ENCODE measurements around the gene ATG101.

Gene ATG101

DNA sequence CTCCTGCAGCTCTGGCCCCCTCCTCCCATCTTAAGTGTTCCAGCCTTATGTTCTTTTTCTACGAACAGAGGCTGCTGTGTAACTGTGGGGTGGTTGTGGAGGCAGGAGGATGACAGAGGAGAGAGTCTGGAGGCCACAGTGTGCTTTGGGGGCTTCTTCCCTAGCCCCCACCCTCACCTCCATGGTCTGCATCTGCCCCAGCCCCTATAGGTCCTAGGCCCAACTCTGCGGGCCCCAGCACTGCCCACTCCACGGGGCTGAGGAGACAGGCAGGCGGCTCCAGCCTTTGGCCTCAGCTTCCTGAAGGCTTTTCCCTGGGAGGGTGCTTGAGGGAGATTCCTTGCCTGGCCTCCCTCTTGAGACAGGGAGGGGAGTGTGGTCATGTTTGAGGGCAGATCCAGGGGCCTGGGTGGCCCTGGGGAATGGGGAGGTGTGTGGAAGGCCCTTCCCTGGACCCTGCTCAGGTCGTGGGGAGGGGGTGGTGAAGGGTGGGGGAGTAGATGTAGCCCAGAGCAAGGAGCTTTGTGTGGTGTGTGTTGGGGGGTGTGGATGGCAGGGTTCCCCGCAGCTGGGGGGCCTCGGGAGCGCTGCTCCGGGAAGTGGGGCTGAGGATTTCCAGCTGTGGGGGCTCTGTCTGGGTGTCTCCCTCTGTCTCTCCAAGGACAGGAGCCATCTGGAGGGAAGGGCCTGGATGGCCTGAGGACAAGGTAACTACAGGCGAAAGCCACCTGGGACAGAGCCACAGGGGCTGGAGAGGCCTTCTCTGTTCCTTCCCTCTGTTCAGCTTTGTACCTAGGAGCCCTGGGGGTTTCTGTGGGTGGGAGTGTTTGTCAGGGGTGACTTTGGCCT is 10.8 kb downstream of the ATG101 start:
- TF ChIP-seq, protein P1, sequence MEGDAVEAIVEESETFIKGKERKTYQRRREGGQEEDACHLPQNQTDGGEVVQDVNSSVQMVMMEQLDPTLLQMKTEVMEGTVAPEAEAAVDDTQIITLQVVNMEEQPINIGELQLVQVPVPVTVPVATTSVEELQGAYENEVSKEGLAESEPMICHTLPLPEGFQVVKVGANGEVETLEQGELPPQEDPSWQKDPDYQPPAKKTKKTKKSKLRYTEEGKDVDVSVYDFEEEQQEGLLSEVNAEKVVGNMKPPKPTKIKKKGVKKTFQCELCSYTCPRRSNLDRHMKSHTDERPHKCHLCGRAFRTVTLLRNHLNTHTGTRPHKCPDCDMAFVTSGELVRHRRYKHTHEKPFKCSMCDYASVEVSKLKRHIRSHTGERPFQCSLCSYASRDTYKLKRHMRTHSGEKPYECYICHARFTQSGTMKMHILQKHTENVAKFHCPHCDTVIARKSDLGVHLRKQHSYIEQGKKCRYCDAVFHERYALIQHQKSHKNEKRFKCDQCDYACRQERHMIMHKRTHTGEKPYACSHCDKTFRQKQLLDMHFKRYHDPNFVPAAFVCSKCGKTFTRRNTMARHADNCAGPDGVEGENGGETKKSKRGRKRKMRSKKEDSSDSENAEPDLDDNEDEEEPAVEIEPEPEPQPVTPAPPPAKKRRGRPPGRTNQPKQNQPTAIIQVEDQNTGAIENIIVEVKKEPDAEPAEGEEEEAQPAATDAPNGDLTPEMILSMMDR (conservative IDR thresholded peaks at IDR 0.05; ENCODE audit: control insufficient read depth, insufficient read depth, low read depth, low read length): no peak
- H3K4me3 ChIP-seq (ENCODE audit: control insufficient read depth, low read depth, low read length): no peak overlapping the region
- no peak for DNase-seq (ENCODE audit: low read depth)

DNA sequence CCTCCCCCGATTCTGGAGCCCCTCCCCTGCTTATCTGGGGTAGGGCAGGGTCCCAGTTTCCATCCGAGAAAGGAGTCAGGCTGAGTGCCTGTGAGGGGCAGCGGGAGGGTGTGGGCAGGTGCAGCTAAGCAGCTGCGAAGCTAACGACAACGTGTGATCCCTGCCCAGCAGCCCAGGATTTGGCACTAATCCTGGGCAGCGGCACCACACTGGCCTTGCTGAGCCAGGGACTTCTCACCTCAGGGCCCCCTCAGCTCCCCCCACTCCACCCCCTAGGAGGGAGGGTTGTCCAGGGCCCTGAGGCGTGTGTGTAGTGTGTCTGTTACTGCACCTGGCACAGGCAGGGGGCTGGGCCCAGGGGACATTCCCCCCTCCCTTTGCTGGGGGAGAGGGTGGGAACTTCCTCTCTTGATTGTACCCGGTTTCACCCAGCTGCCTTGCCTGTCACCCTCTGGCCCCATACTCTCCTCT is 11.5 kb downstream of the ATG101 start:
- H3K4me3 ChIP-seq (ENCODE audit: control insufficient read depth, low read depth, low read length): no peak overlapping the region
- TF ChIP-seq, protein P1 (conservative IDR thresholded peaks at IDR 0.05; ENCODE audit: control insufficient read depth, insufficient read depth, low read depth, low read length): no peak
- DNase-seq (ENCODE audit: low read depth): no peak

DNA sequence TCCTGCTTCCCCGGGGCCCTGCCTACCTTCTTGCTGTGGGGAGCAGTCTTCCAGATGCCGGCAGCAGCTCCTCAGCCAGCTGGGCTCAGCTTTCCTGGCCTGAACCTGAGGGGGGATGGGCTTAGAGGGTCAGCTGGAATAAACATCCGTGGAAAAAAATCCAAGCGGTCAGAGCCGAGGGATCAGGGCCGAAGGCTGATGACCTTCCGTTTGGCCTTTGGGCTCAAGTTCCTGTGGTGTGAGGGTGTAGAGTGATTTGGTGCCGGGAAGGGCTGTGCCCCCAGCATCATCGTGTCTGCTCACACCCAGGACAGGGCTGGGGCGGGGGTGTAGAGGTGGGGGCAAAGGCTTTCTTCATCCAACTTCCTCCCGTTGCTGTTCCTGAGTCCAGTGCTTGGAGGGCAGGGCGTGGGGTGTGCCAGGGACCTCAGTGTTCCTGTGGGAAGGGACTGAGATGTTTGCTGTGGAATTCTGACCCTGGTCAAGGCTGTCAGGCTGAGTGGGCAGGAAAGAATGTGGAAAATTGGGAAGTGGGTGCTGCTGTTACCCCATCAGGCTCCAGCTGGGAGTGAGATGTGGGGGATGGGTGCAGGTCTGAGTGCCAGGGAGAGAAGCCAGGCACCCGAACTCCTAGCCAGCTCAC is 12.4 kb downstream of the ATG101 start:
- TF ChIP-seq, protein P1 (conservative IDR thresholded peaks at IDR 0.05; ENCODE audit: control insufficient read depth, insufficient read depth, low read depth, low read length): no peak
- no peak overlapping the region for H3K4me3 ChIP-seq (ENCODE audit: control insufficient read depth, low read depth, low read length)
- DNase-seq (ENCODE audit: low read depth): peak; percentile 56

DNA sequence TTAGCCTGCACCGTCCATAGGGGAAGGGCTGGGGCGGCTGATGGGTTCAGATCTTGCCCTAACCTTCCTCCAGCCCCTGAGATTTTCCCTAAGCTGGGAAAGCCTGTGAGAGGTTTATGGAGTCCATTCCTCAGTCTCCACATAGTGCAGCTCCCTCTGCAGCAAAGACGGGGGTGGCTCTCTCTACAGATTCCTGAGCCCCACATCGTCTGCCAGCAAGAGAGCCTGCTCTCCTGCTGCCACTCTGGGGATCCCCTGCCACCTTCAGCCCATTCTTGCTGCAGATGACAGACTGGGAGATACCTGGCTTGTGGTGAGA is 12.8 kb downstream of the ATG101 start:
- no peak overlapping the region for H3K4me3 ChIP-seq (ENCODE audit: control insufficient read depth, low read depth, low read length)
- DNase-seq (ENCODE audit: low read depth): no peak
- TF ChIP-seq, protein P1 (conservative IDR thresholded peaks at IDR 0.05; ENCODE audit: control insufficient read depth, insufficient read depth, low read depth, low read length): no peak

DNA sequence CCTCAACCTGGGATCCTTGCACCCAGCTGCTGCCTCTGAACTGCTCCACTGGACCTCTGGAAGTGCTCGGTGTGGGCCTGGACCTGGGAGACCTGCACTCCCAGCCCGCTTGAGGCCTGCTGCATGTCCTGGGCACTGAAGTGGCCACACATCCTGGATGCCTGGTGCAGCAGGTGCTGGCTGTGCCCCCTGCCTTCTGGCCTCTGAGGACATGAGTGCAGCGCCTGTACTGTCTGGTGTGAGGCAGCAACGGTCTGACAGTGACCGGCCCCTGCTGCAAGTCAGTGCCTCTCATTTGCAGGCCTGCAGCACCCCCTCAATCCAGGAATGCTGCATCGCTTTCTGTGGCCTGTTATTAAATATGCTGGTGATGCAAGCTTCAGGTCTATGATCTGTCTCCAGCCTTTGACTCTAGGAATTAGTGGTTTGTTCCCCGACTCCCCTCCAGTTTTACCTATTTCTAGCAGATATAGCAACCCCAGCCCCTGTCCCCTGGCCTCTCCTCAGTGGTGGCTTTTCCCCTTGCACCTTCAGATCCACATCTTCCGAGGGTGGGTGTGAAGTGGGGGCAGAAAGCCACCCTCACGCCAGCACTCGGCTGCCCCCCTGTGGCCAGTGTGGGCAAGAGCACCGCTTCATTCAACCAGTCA is 13.3 kb downstream of the ATG101 start:
- H3K4me3 ChIP-seq (ENCODE audit: control insufficient read depth, low read depth, low read length): no peak overlapping the region
- TF ChIP-seq, protein P1 (conservative IDR thresholded peaks at IDR 0.05; ENCODE audit: control insufficient read depth, insufficient read depth, low read depth, low read length): peak; percentile 90
- peak; percentile 64 for DNase-seq (ENCODE audit: low read depth)

DNA sequence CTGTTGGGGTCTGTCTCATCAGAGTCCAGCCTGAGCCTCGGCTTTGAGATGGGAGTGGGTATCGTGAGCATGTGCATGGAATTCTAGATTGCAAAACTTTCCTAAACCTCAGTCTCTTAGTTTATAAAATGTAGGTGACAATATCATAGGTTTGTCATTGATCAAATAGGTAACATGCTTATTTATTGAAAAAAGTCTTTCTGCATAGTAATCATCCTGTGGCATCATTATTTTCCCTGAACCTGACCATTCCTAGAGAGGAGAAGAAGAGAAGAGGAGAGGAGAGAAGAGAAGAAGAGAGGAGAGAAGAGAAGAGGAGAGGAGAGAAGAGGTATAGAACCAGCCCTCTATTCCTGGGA is 13.8 kb downstream of the ATG101 start:
- DNase-seq (ENCODE audit: low read depth): no peak
- TF ChIP-seq, protein P1 (conservative IDR thresholded peaks at IDR 0.05; ENCODE audit: control insufficient read depth, insufficient read depth, low read depth, low read length): no peak
- H3K4me3 ChIP-seq (ENCODE audit: control insufficient read depth, low read depth, low read length): no peak overlapping the region

All from fibroblast of mammary gland (primary cell).